Measurements from ENCODE around the gene RNF44. TPM values are rescaled to one million over a fixed set of nuclear protein-coding genes. Genes with fewer than 3 reads are reported as not detected.
A peak's percentile ranks its signal among the peaks of the same experiment; 100 is the strongest.

Gene RNF44
- total RNA-seq, 3 donors from 2014 or later, result 70.2 to 98.4 (median 77.6) TPM

DNA sequence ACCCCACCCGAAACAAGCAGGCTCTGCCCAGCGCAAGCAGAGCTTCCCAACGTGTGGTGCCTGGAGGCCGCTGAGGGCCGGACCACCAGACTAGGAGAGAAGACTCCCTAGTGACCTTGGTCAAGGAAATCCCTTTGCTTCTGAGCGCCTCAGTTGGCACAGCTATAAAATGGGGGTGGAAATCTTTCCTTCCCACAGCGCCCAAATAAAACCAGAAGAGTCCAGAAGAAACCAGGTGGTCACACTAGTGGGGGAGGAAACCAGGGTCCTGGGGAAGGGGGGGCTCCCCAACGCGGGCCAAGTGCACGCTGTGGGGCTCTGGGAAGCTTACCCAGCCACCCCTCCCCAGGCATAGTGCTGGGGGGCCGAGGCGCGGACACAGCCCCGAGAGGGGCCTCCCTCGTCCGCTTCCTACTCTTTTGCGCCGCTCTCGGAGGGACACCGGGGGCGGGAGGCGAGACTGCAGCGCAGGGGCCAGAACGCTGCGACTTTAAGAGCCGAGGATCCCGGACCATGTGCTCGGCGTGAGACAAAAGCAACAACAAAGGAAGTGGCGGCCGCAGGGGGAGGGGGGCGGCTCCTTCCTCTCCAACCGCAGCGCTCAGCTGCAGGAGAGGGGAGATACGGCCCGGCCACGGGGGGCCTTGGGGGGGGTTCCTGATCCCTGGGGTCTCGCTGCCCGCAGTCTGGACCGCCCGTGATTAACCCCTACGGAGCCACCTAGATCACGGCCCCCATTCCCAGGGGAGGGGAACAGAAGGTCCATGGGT lies 885 bp downstream of the RNF44 start:
- TF ChIP-seq, protein P1, sequence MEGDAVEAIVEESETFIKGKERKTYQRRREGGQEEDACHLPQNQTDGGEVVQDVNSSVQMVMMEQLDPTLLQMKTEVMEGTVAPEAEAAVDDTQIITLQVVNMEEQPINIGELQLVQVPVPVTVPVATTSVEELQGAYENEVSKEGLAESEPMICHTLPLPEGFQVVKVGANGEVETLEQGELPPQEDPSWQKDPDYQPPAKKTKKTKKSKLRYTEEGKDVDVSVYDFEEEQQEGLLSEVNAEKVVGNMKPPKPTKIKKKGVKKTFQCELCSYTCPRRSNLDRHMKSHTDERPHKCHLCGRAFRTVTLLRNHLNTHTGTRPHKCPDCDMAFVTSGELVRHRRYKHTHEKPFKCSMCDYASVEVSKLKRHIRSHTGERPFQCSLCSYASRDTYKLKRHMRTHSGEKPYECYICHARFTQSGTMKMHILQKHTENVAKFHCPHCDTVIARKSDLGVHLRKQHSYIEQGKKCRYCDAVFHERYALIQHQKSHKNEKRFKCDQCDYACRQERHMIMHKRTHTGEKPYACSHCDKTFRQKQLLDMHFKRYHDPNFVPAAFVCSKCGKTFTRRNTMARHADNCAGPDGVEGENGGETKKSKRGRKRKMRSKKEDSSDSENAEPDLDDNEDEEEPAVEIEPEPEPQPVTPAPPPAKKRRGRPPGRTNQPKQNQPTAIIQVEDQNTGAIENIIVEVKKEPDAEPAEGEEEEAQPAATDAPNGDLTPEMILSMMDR (IDR thresholded peaks at IDR 0.05), result no peak
- intact Hi-C loops (cut with DNase I, micrococcal nuclease), result no loop called here
- DNase-seq (peak; percentile 86 to 93 (median 89)), ATAC-seq (peak; percentile 47)
- Histone ChIP-seq H3K36me3 (ENCODE audit: low read depth) (peaks cover 4% of the 10 kb centered on the region), H3K4me1 (ENCODE audit: low read depth) (peaks cover 34% of the 10 kb centered on the region), H3K4me3 (peak overlapping the region; percentile 77), H3K9me3 (no peaks in the 10 kb centered on the region)

DNA sequence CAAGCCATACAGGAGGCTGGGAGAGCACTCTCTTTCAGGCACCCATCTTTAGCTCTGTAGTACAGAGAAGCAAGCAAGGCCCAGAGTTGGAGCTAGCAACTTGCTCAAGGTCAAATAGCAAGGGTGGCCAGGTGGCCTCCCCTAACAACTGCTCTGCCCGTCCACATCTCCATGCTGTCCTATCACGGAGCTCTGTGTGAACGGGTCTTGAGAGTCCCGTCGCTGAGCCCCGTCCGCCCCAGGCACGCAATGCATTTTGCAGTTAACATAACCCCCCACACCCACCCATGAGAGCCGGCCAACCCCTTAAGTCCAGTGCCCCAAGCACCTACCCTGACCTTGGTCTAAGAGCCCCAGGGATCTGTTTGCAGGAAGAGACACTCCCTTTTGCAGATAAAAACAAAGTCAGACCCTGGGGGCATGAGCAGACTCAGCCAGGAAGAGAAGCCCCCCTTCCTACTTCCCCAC lies 1.5 kb downstream of the RNF44 start:
- Histone ChIP-seq H3K4me3 (peak overlapping the region; percentile 77), H3K36me3 (ENCODE audit: low read depth) (peaks cover 8% of the 10 kb centered on the region), H3K4me1 (ENCODE audit: low read depth) (peaks cover 28% of the 10 kb centered on the region), H3K9me3 (no peaks in the 10 kb centered on the region)
- TF ChIP-seq, protein P1 (IDR thresholded peaks at IDR 0.05), result no peak
- DNase-seq (peak in 1 of 3 donors; percentile 64), ATAC-seq (no peak)
- intact Hi-C loops (cut with DNase I, micrococcal nuclease), result no loop called here

DNA sequence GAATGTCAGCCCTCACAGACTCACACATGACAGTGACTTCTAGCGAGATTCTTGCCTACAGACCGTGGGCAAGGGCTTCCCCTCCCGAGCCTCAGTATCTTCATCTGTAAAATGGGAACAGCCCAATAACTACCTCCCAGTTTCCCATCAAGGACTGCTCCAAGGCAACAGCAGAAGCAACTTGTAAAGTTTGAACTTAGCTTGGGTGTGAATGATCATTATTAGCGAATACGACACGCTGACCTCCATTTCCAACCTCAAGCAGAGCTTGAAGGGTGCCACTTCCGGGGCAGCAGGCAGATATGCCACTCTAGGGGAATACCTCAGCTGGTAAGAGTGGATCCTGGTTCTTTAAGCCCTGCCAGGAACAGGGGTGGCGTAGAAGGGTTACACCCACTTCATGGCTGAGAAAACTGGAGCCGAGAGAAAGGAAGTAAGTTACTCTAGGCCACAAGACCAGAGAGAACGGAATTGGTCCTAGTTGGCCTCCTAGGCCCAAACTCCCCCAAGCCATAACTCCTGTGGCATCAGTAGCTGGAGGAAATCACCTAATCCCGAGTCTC lies 2.0 kb downstream of the RNF44 start:
- intact Hi-C loops (cut with DNase I, micrococcal nuclease), result no loop called here
- H3K36me3 ChIP-seq (ENCODE audit: low read depth), result peaks cover 8% of the 10 kb centered on the region
- ATAC-seq, result peak; percentile 41
- no peaks in the 10 kb centered on the region for H3K9me3 ChIP-seq
- peak overlapping the region; percentile 77 for H3K4me3 ChIP-seq
- H3K4me1 ChIP-seq (ENCODE audit: low read depth), result peaks cover 27% of the 10 kb centered on the region
- TF ChIP-seq, protein P1 (IDR thresholded peaks at IDR 0.05), result no peak
- peak; percentile 67 to 79 (median 70) for DNase-seq

DNA sequence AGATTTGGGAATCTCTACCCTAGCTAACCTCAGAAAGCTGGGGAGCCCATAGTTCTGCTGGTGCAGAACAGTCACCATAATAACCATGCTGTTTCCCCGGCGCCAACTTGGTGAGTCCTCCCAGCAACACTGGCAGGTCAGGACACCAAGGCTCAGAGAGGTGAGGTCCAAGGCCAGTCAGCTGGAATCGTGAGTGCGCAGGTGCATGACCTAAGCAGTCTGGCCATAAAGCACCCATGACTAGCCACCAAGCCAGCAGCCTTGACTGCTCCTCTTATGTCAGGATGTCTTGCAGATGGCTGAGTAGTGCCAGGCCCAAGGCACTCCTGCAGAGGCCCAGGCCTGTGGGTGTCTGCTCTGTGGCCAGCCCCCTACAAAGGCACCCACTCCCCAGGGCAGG lies 2.6 kb downstream of the RNF44 start:
- no peak for ATAC-seq
- TF ChIP-seq, protein P1 (IDR thresholded peaks at IDR 0.05), result no peak

DNA sequence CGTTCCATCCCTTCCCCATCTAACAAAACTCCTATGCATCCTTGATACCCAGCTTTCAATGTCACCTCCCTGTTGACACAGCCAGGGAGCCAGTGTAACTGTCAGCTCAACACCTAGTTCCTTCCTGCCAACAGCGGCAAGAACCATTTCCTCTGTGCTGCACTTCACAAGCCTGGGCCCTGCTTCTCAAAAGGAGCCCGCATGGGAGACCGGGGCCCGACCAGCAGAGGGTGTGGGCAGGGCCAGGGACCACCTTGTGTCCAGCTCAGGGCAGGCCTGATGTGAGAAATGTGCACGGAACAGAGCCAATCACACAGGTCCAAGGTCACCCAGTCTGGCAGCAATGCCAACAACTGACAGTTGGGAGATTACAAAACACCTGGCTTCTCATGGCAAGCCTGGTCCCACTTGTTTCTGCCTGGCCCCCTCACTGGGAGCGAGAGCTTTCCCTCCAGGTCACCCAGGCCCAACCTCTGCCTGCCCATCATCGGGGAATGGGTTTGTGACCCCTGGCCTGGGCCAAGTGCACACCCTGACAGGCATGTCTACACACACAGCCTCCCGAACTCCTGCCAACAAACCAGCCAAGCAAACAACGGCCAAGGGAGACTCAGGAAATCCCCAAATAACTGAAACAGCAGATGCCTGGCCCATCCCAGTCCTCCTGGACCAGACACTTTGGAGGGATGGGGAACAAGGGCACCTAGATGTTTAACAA lies 3.1 kb downstream of the RNF44 start:
- no peak overlapping the region for H3K4me3 ChIP-seq
- intact Hi-C loops (cut with DNase I, micrococcal nuclease), result no loop called here

More for the DNA sequence above, 2.6 kb downstream of the RNF44 start:
- peak; percentile 41 to 67 (median 64) for DNase-seq
- peaks cover 9% of the 10 kb centered on the region for H3K36me3 ChIP-seq (ENCODE audit: low read depth)
- peaks cover 27% of the 10 kb centered on the region for H3K4me1 ChIP-seq (ENCODE audit: low read depth)
- H3K4me3 ChIP-seq, result no peak overlapping the region
- intact Hi-C loops (cut with DNase I, micrococcal nuclease), result no loop called here
- H3K9me3 ChIP-seq, result no peaks in the 10 kb centered on the region

More for the DNA sequence above, 3.1 kb downstream of the RNF44 start:
- DNase-seq (peak; percentile 61 to 76 (median 64)), ATAC-seq (no peak)
- peaks cover 13% of the 10 kb centered on the region for H3K36me3 ChIP-seq (ENCODE audit: low read depth)
- TF ChIP-seq, protein P1 (IDR thresholded peaks at IDR 0.05), result no peak
- no peaks in the 10 kb centered on the region for H3K9me3 ChIP-seq
- peaks cover 27% of the 10 kb centered on the region for H3K4me1 ChIP-seq (ENCODE audit: low read depth)

Data from mucosa of descending colon (tissue), 3 donors.